GM23338 (cell line): ENCODE measurements around the gene IER5L. TPM values are rescaled to one million over a fixed set of nuclear protein-coding genes. Genes with fewer than 3 reads are reported as not detected.

Source experiments
- ATAC-seq: fragments of 200-7000 bp; cut with Tn5 transposase; 3 replicates; pipeline ENCODE4 v1.9.1; 2020
- DNase-seq: peaks from one replicate; pipeline ENCODE4 v3.0.0-alpha.2; 2015; ENCODE audit warnings: low spot score
- H2AFZ ChIP-seq: fragments of 200-600 bp; sonication (generic); 2 replicates; pipeline ENCODE4 v1.8.0; 2016; ENCODE audit warnings: antibody characterized with exemption, mild to moderate bottlenecking, moderate library complexity
- H3F3A ChIP-seq: fragments of 200-600 bp; sonication (generic); replicated peaks from 2 replicates; pipeline ENCODE4 v1.8.0; 2017; ENCODE audit warnings: antibody characterized with exemption, mixed run types, low read depth
- H3K27ac ChIP-seq: fragments of 200-600 bp; sonication (generic); 2 replicates; pipeline ENCODE4 v1.6.1; 2016; ENCODE audit warnings: low read depth
- H3K27me3 ChIP-seq: fragments of 200-600 bp; sonication (generic); 2 replicates; pipeline ENCODE4 v1.8.0; 2016; ENCODE audit warnings: mild to moderate bottlenecking, mixed run types, moderate library complexity; ENCODE audit not compliant: insufficient read depth
- H3K36me3 ChIP-seq: fragments of 200-600 bp; sonication (generic); 2 replicates; pipeline ENCODE4 v1.8.0; 2016; ENCODE audit warnings: mild to moderate bottlenecking; ENCODE audit not compliant: insufficient read depth
- H3K4me1 ChIP-seq: fragments of 200-600 bp; sonication (generic); 2 replicates; pipeline ENCODE4 v1.8.0; 2016; ENCODE audit warnings: mild to moderate bottlenecking, moderate library complexity; ENCODE audit not compliant: insufficient read depth
- H3K4me2 ChIP-seq: fragments of 200-600 bp; sonication (generic); 2 replicates; pipeline ENCODE4 v1.7.1; 2017; ENCODE audit warnings: mixed run types
- H3K4me3 ChIP-seq: fragments of 200-600 bp; sonication (generic); 2 replicates; pipeline ENCODE4 v1.6.1; 2016; ENCODE audit warnings: mixed run types
- H3K79me2 ChIP-seq: fragments of 200-600 bp; sonication (generic); replicated peaks from 2 replicates; pipeline ENCODE4 v1.8.0; 2017; ENCODE audit warnings: mild to moderate bottlenecking; ENCODE audit not compliant: insufficient read depth
- H3K9me2 ChIP-seq: fragments of 200-600 bp; sonication (generic); 2 replicates; pipeline ENCODE4 v1.8.0; 2017; ENCODE audit not compliant: insufficient read depth
- H4K20me1 ChIP-seq: fragments of 200-600 bp; sonication (generic); replicated peaks from 2 replicates; pipeline ENCODE4 v1.8.0; 2017; ENCODE audit warnings: mild to moderate bottlenecking; ENCODE audit not compliant: insufficient read depth
- H3K27ac Mint-ChIP-seq: 2 replicates; pipeline ENCODE4 v1.8.0; 2020; ENCODE audit warnings: inconsistent platforms, mild to moderate bottlenecking, moderate library complexity, mixed read lengths
- H3K27me3 Mint-ChIP-seq: 3 replicates; pipeline ENCODE4 v1.8.0; 2022; ENCODE audit warnings: low read depth, mild to moderate bottlenecking, moderate library complexity, mixed read lengths, inconsistent platforms; ENCODE audit not compliant: insufficient read depth, poor library complexity
- H3K36me3 Mint-ChIP-seq: 3 replicates; pipeline ENCODE4 v1.8.0; 2021; ENCODE audit warnings: low read depth, mild to moderate bottlenecking, inconsistent platforms, moderate library complexity, mixed read lengths
- H3K4me1 Mint-ChIP-seq: 3 replicates; pipeline ENCODE4 v1.8.0; 2020; ENCODE audit warnings: mild to moderate bottlenecking, inconsistent platforms, mixed read lengths
- H3K4me3 Mint-ChIP-seq: 3 replicates; pipeline ENCODE4 v1.8.0; 2021; ENCODE audit warnings: moderate library complexity, mild to moderate bottlenecking, inconsistent platforms, mixed read lengths
- H3K9me3 Mint-ChIP-seq: 3 replicates; pipeline ENCODE4 v1.8.0; 2020; ENCODE audit warnings: moderate library complexity, mild to moderate bottlenecking, inconsistent platforms, mixed read lengths
- CREB1 ChIP-seq: fragments of 250-450 bp; sonication (Bioruptor Pico); IDR thresholded peaks from 2 replicates; pipeline ENCODE4 v1.5.0; 2020; ENCODE audit warnings: low read depth, mild to moderate bottlenecking, moderate library complexity
- JUNB ChIP-seq: IDR thresholded peaks from one replicate; pipeline ENCODE4 v1.6.1; 2016; ENCODE audit warnings: antibody characterized with exemption; ENCODE audit not compliant: unreplicated experiment
- POLR2AphosphoS5 ChIP-seq: IDR thresholded peaks from 2 replicates; pipeline ENCODE4 v1.6.1; 2016; ENCODE audit warnings: antibody characterized with exemption, low read depth
- ZNF331 ChIP-seq: fragments of 250-450 bp; sonication (Bioruptor Pico); IDR thresholded peaks from 2 replicates; pipeline ENCODE4 v1.5.0; 2020; ENCODE audit warnings: low read depth, mild to moderate bottlenecking, moderate library complexity
- polyA plus RNA-seq: library from polyadenylated mRNA; unstranded; fragments of >200 nt; fragmentation: Nextera tagmentation; extraction: Ambion mirVana; gene quantifications from 2 replicates; pipeline ENCODE4 v1.2.1, GENCODE V29; 2016
- total RNA-seq: library from RNA; depleted of rRNA; stranded (reverse); fragments of >200 nt; shearing (Covaris generic); gene quantifications from 2 replicates; pipeline ENCODE4 v1.2.3, GENCODE V29; 2014
- TF ChIP-seq, protein P1 (sequence below): fragments of 250-450 bp; sonication (Bioruptor Pico); IDR thresholded peaks from 2 replicates; pipeline ENCODE4 v1.5.0; 2020; ENCODE audit warnings: mild to moderate bottlenecking, moderate library complexity

Gene IER5L
- total and polyA plus RNA-seq, 2 experiments from 2014 or later, result 0.19 to 0.90 TPM

DNA sequence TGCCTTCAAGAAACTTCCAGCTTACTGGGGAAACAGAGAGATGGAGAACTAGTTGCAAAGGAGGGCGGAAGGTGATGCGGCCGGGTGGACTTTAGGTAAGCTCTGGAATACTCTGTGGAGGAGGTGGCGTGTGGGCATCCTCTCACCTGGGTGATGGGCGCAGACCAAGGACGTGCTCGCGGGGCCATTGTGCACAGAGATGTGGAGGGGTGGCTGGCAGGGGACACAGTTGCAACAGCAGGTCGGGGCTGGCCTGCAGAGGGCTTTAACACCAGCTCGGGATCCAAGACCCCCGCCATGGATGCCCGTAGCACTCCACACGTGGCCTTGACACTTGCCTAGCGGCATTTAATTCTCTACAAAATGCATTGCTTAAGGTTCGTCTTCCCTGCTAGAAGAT, 26.6 kb downstream of the IER5L start (continued):
- TF ChIP-seq, protein P1, sequence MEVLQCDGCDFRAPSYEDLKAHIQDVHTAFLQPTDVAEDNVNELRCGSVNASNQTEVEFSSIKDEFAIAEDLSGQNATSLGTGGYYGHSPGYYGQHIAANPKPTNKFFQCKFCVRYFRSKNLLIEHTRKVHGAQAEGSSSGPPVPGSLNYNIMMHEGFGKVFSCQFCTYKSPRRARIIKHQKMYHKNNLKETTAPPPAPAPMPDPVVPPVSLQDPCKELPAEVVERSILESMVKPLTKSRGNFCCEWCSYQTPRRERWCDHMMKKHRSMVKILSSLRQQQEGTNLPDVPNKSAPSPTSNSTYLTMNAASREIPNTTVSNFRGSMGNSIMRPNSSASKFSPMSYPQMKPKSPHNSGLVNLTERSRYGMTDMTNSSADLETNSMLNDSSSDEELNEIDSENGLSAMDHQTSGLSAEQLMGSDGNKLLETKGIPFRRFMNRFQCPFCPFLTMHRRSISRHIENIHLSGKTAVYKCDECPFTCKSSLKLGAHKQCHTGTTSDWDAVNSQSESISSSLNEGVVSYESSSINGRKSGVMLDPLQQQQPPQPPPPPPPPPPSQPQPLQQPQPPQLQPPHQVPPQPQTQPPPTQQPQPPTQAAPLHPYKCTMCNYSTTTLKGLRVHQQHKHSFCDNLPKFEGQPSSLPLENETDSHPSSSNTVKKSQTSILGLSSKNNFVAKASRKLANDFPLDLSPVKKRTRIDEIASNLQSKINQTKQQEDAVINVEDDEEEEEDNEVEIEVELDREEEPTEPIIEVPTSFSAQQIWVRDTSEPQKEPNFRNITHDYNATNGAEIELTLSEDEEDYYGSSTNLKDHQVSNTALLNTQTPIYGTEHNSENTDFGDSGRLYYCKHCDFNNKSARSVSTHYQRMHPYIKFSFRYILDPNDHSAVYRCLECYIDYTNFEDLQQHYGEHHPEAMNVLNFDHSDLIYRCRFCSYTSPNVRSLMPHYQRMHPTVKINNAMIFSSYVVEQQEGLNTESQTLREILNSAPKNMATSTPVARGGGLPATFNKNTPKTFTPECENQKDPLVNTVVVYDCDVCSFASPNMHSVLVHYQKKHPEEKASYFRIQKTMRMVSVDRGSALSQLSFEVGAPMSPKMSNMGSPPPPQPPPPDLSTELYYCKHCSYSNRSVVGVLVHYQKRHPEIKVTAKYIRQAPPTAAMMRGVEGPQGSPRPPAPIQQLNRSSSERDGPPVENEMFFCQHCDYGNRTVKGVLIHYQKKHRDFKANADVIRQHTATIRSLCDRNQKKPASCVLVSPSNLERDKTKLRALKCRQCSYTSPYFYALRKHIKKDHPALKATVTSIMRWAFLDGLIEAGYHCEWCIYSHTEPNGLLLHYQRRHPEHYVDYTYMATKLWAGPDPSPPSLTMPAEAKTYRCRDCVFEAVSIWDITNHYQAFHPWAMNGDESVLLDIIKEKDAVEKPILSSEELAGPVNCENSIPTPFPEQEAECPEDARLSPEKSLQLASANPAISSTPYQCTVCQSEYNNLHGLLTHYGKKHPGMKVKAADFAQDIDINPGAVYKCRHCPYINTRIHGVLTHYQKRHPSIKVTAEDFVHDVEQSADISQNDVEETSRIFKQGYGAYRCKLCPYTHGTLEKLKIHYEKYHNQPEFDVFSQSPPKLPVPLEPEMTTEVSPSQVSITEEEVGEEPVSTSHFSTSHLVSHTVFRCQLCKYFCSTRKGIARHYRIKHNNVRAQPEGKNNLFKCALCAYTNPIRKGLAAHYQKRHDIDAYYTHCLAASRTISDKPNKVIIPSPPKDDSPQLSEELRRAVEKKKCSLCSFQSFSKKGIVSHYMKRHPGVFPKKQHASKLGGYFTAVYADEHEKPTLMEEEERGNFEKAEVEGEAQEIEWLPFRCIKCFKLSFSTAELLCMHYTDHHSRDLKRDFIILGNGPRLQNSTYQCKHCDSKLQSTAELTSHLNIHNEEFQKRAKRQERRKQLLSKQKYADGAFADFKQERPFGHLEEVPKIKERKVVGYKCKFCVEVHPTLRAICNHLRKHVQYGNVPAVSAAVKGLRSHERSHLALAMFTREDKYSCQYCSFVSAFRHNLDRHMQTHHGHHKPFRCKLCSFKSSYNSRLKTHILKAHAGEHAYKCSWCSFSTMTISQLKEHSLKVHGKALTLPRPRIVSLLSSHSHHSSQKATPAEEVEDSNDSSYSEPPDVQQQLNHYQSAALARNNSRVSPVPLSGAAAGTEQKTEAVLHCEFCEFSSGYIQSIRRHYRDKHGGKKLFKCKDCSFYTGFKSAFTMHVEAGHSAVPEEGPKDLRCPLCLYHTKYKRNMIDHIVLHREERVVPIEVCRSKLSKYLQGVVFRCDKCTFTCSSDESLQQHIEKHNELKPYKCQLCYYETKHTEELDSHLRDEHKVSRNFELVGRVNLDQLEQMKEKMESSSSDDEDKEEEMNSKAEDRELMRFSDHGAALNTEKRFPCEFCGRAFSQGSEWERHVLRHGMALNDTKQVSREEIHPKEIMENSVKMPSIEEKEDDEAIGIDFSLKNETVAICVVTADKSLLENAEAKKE, result no peak
- TF ChIP-seq ZNF331 (CRISPR knock-in tag), result no peak
- no peak for TF ChIP-seq POLR2AphosphoS5

GRCh38 chr9:129150672-129151211, 27.3 kb downstream of the IER5L start:
- H3K4me2 ChIP-seq, result no peak overlapping the region
- no peak overlapping the region for H2AFZ ChIP-seq
- Mint-ChIP-seq H3K36me3 (peaks cover 15% of the 10 kb centered on the region), H3K4me3 (no peak overlapping the region), H3K4me1 (peaks cover 17% of the 10 kb centered on the region), H3K27me3 (peaks cover 7% of the 10 kb centered on the region), H3K9me3 (no peaks in the 10 kb centered on the region), H3K27ac (no peak overlapping the region)
- no peak overlapping the region for H3K4me3 ChIP-seq
- peaks cover 9% of the 10 kb centered on the region for H4K20me1 ChIP-seq
- no peaks in the 10 kb centered on the region; the same call in 1 of the 2 replicates for H3K36me3 ChIP-seq
- DNase-seq (no peak), ATAC-seq (no peak)
- no peak for TF ChIP-seq ZNF331 (CRISPR knock-in tag)
- no peak for TF ChIP-seq CREB1
- no peak for TF ChIP-seq JUNB
- H3F3A ChIP-seq, result no peaks in the 10 kb centered on the region
- no peak overlapping the region for H3K27ac ChIP-seq
- no peaks in the 10 kb centered on the region for H3K79me2 ChIP-seq
- peaks cover 10% of the 10 kb centered on the region; the same call in 1 of the 2 replicates for H3K4me1 ChIP-seq
- no peaks in the 10 kb centered on the region for H3K9me2 ChIP-seq
- H3K27me3 ChIP-seq, result no peaks in the 10 kb centered on the region
